K562 (cell line): ENCODE data around the gene PCDHGC4.

Experiments
- GATA2 ChIP-seq: sonication (generic); formaldehyde crosslinking; IDR thresholded peaks from 2 replicates; pipeline ENCODE4 v1.4.0; 2020; ENCODE audit warnings: mild to moderate bottlenecking, missing genetic modification reagents
- KDM5B ChIP-seq: fragments of 200-600 bp; sonication (generic); IDR thresholded peaks from 2 replicates; pipeline ENCODE4 v1.6.1; 2012; ENCODE audit warnings: low read depth, mild to moderate bottlenecking, moderate library complexity, low read length, control low read depth, inconsistent platforms; ENCODE audit not compliant: insufficient replicate concordance
- NFYB ChIP-seq: IDR thresholded peaks from 2 replicates; pipeline ENCODE4 v1.6.1; 2011; ENCODE audit warnings: mild to moderate bottlenecking, moderate library complexity; ENCODE audit not compliant: insufficient read length; ENCODE audit errors: extremely low read depth

DNA sequence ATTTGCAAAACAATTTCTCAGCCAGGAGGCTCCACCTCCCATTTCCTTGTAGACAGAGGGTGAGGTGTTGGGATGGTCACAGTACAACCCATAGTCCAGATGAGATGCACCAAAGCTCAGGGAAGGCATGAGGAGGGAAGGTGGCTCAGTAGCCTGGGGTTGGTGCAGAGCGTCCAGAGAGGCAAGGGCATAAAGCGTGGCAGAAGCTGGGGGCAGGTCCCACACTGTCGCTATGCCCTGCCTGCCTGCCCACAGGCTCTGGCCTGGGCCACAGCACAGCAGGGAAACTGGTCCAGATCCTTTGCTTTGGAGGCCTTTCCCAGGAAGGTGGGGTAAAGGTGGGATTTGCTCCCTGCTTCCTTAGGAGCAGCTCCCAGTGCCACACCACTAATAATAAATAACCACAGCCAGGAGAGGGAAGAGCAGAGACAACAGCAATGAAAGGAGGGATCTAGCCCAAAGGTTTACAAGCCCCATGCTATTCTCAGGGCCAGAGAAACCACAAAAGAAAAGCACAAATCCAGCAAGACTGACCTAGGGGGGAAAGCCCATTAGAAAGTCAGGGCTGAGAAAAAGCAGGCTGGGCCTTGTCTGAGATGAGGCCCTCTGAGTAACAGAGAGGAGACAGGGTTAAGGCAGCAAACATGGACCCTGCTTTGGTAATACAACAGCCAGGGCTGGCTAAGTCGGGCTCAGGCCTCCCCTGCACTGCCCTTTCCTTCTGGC, 31.3 kb downstream of the PCDHGC4 start:
- TF ChIP-seq GATA2 (CRISPR knock-in tag) (no peak), KDM5B (no peak), NFYB (no peak)
